ENCODE measurements around the gene KLHDC10.
A peak's percentile ranks its signal among the peaks of the same experiment; 100 is the strongest.

The KLHDC10 gene

GRCh38 chr7:130135208-130136205, 65.2 kb downstream of the KLHDC10 start:
- no peak for TF ChIP-seq CTCF (IDR thresholded peaks at IDR 0.05; ENCODE audit: low read depth, low read length, missing control alignments)
- no peak overlapping the region for H3K4me3 ChIP-seq (replicated peaks; ENCODE audit: low read depth, low read length)
- no peak for DNase-seq (ENCODE audit: extremely low read depth, low read depth)

- no peak overlapping the region for H3K4me3 ChIP-seq (replicated peaks; ENCODE audit: low read depth, low read length)
- no peak for DNase-seq (ENCODE audit: extremely low read depth, low read depth)
- TF ChIP-seq CTCF (IDR thresholded peaks at IDR 0.05; ENCODE audit: low read depth, low read length, missing control alignments), result no peak
Observed at GRCh38 chr7:130136579-130137167, 66.3 kb downstream of the KLHDC10 start.

DNA sequence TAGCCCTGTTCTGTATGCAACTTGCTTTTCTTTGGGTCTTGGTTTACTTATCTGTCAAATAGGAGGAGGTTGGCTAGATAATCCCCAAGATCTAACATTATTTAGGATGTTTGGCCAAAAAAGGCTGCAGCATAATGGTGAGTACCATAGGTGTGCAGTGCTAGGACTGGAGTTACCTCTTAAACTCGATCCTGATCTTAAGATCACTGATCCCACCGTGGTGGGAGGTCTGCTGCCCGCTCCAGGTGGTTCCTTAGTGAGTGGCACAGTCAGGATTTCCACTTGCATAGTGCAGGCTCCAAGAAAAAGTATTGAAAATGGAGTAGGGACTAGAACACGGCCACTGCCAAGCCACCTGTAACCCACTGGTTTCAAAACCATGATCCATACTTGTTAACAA, 66.9 kb downstream of the KLHDC10 start:
- no peak for DNase-seq (ENCODE audit: extremely low read depth, low read depth)
- no peak overlapping the region for H3K4me3 ChIP-seq (replicated peaks; ENCODE audit: low read depth, low read length)
- no peak for TF ChIP-seq CTCF (IDR thresholded peaks at IDR 0.05; ENCODE audit: low read depth, low read length, missing control alignments)

- H3K4me3 ChIP-seq (replicated peaks; ENCODE audit: low read depth, low read length), result no peak overlapping the region
- no peak for TF ChIP-seq CTCF (IDR thresholded peaks at IDR 0.05; ENCODE audit: low read depth, low read length, missing control alignments)
- no peak for DNase-seq (ENCODE audit: extremely low read depth, low read depth)
Observed at GRCh38 chr7:130139193-130139960, 69.0 kb downstream of the KLHDC10 start.

- TF ChIP-seq CTCF (IDR thresholded peaks at IDR 0.05; ENCODE audit: low read depth, low read length, missing control alignments), result no peak
- H3K4me3 ChIP-seq (replicated peaks; ENCODE audit: low read depth, low read length), result no peak overlapping the region
- DNase-seq (ENCODE audit: extremely low read depth, low read depth), result no peak
Observed at GRCh38 chr7:130140551-130141160, 70.3 kb downstream of the KLHDC10 start.

DNA sequence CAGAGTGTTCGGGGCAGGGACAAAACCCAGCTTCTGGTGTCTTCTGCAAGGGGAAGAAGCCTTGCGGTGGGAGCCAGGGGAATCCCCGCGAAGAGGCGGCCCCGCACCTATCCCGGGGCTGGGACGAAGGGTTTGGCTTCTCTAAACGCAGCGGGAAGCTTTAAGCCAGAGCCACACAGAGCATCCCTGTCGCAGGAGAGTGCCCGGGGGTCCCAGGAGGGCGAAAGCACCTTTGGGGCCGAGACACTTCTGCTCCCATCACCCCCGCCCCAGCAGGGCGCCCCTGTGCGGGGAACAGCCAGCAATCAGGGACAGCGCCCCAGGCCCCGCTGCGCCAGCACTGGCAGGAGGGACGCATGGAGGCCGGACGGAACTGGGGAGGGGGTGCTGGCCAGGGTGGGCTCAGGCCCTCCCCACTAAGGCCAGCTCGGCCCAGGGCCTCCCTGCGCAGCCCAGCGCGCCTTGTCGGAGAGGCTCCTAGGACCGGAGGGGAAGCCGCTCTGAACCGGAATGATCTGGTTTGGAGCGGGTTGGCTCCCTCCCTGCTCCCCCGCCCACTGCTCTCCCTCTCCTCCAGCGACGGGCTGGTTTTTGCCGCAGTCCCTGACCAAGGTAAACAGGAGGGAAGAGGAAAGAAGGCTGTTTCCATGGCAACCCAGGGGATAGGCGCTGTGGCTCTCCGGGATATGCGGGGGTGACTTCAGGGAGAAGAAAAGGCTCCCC, 71.0 kb downstream of the KLHDC10 start:
- no peak for TF ChIP-seq CTCF (IDR thresholded peaks at IDR 0.05; ENCODE audit: low read depth, low read length, missing control alignments)
- DNase-seq (ENCODE audit: extremely low read depth, low read depth), result peak; percentile 62
- peak overlapping the region; percentile 23 for H3K4me3 ChIP-seq (replicated peaks; ENCODE audit: low read depth, low read length)

Measured in HFF-Myc (cell line).